Lung (tissue), 12 donors: Measurements from ENCODE around the gene TENM3. TPM values are rescaled to one million over a fixed set of nuclear protein-coding genes. Genes with fewer than 3 reads are reported as not detected.

ENCODE experiments used
- ATAC-seq: fragments of 200-7000 bp; cut with Tn5 transposase; one replicate; pipeline ENCODE4 v1.9.1; 2020; ENCODE audit warnings: moderate number of reproducible peaks; ENCODE audit not compliant: insufficient read depth, low FRiP score
- DNase-seq, 3 donors: peaks; one replicate each; pipeline ENCODE4 v3.0.0-alpha.2; 2013 to 2017
- H3K27ac ChIP-seq, 2 donors: one replicate each; pipeline ENCODE4 v1.5.1; 2013; ENCODE audit warnings: mild to moderate bottlenecking in 2 of 2, moderate library complexity in 2 of 2, control low read depth in 1 of 2, inconsistent platforms in 1 of 2, low read depth in 1 of 2, low read length in 1 of 2
- H3K27me3 ChIP-seq, 3 donors: one replicate each; pipeline ENCODE4 v1.5.1; 2013; ENCODE audit warnings: low read length in 2 of 3; ENCODE audit not compliant: control insufficient read depth in 3 of 3, insufficient read depth in 3 of 3
- H3K36me3 ChIP-seq, 4 donors: one replicate each; pipeline ENCODE4 v1.5.1; 2013; ENCODE audit warnings: low read length in 4 of 4, mild to moderate bottlenecking in 1 of 4, moderate library complexity in 1 of 4; ENCODE audit not compliant: control insufficient read depth in 4 of 4, insufficient read depth in 4 of 4
- H3K4me1 ChIP-seq, 5 donors: one replicate each; pipeline ENCODE4 v1.5.1; 2013; ENCODE audit warnings: low read length in 5 of 5, mild to moderate bottlenecking in 2 of 5, moderate library complexity in 1 of 5; ENCODE audit not compliant: control insufficient read depth in 5 of 5, insufficient read depth in 5 of 5
- H3K4me3 ChIP-seq: one replicate; pipeline ENCODE4 v1.5.1; 2013; ENCODE audit warnings: mild to moderate bottlenecking, control low read depth, moderate library complexity
- H3K9ac ChIP-seq, 2 donors: one replicate each; pipeline ENCODE4 v1.5.1; 2013; ENCODE audit warnings: low read length in 2 of 2, control low read depth in 1 of 2; ENCODE audit not compliant: insufficient read depth in 1 of 2
- H3K9me3 ChIP-seq, 4 donors: one replicate each; pipeline ENCODE4 v1.5.1; 2013; ENCODE audit warnings: low read length in 3 of 4, mild to moderate bottlenecking in 1 of 4, moderate library complexity in 1 of 4; ENCODE audit not compliant: control insufficient read depth in 4 of 4, insufficient read depth in 3 of 4
- CTCF ChIP-seq: IDR thresholded peaks from 2 replicates; pipeline ENCODE4 v1.5.1; 2012; ENCODE audit warnings: mild to moderate bottlenecking; ENCODE audit errors: control extremely low read depth, extremely low read depth
- WGBS, 2 donors: extraction: QIAGEN DNeasy Blood & Tissue Kit; methylation state at CpG; one replicate each; pipeline ENCODE4 v1.1.7; 2013; 5-methylcytosine and 5-hydroxymethylcytosine counted together
- polyA plus RNA-seq, 2 donors: library from polyadenylated mRNA; stranded (reverse); fragments of 200-250 nt; gene quantifications; one replicate each; pipeline ENCODE4 v1.2.1, GENCODE V29; 2013
- total RNA-seq, 2 donors: library from RNA; depleted of rRNA in 1 of 2; stranded (reverse); fragments of >200 nt in 1 of 2; gene quantifications; one replicate each; pipeline ENCODE4 v1.2.1, GENCODE V29; 2014 to 2021
- donor health status: control.
- donor health status: control.
- donor health status: Bipolar disorder and iron deficiency.
- donor health status: healthy.
- donor health status: DM: yes; HTN: yes; CAD: no.

TENM3 gene
- total and polyA plus RNA-seq, 4 donors = 0.14 to 5.3 (median 2.2) TPM

DNA sequence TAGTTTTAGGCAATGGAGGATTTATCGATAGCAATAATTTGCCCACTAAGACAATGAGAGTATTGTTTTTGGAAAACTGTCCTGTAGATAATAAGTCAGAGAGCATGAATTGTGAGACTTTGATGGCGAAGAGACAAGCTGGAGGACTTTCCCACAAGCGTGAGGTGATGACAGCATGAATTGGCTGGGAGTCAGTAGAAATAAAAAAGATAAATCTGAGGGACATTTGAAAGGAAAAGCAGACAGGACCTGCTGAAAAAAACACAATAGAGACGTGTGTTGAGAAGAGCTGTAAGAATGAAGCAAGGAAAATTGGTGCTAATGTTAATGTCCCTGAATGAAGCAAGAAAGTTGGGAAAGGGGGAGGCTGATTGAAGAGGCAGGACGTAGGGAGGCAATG is 440.5 kb downstream of the TENM3 start:
- H3K9me3 ChIP-seq = no peaks in the 10 kb centered on the region
- TF ChIP-seq CTCF = no peak
- WGBS, 2 donors = 60 to 73% methylated on average over 5 of the region's 5 CpGs
- H3K4me1 ChIP-seq = peaks cover 0 to 5% (median 0%) of the 10 kb centered on the region in 5 donors
- ATAC-seq (no peak), DNase-seq (peak in 1 of 3 donors; percentile 24)
- H3K36me3 ChIP-seq = no peaks in the 10 kb centered on the region
- peaks cover 0 to 4% (median 0%) of the 10 kb centered on the region in 3 donors for H3K27me3 ChIP-seq
- H3K9ac ChIP-seq = no peak overlapping the region
- H3K4me3 ChIP-seq = no peak overlapping the region
- H3K27ac ChIP-seq = no peak overlapping the region

GRCh38 chr4:182684796-182685195 is 441.6 kb downstream of the TENM3 start:
- H3K9me3 ChIP-seq = no peaks in the 10 kb centered on the region
- DNase-seq (no peak), ATAC-seq (no peak)
- no peak overlapping the region for H3K9ac ChIP-seq
- H3K4me1 ChIP-seq = peaks cover 0 to 5% (median 0%) of the 10 kb centered on the region in 5 donors
- H3K27ac ChIP-seq = no peak overlapping the region
- no peaks in the 10 kb centered on the region for H3K36me3 ChIP-seq
- TF ChIP-seq CTCF = no peak
- no peak overlapping the region for H3K4me3 ChIP-seq
- peaks cover 0 to 4% (median 0%) of the 10 kb centered on the region in 3 donors for H3K27me3 ChIP-seq

GRCh38 chr4:182688081-182688480 is 444.9 kb downstream of the TENM3 start:
- DNase-seq (no peak), ATAC-seq (no peak)
- 74 to 75% methylated on average over 14 of the region's 14 CpGs for WGBS, 2 donors
- no peak for TF ChIP-seq CTCF
- Histone ChIP-seq H3K9me3 (no peaks in the 10 kb centered on the region), H3K4me1 (peaks cover 0 to 5% (median 0%) of the 10 kb centered on the region in 5 donors), H3K9ac (no peak overlapping the region), H3K27ac (no peak overlapping the region), H3K4me3 (no peak overlapping the region), H3K27me3 (no peaks in the 10 kb centered on the region), H3K36me3 (no peaks in the 10 kb centered on the region)

- TF ChIP-seq CTCF = no peak
- DNase-seq (no peak), ATAC-seq (no peak)
- H3K9me3 ChIP-seq = peaks cover 0 to 2% (median 0%) of the 10 kb centered on the region in 4 donors
- H3K27me3 ChIP-seq = no peaks in the 10 kb centered on the region
- H3K9ac ChIP-seq = no peak overlapping the region
- no peak overlapping the region for H3K4me3 ChIP-seq
- no peak overlapping the region for H3K27ac ChIP-seq
- 89 to 91% methylated on average over 2 of the region's 2 CpGs for WGBS, 2 donors
- peaks cover 0 to 23% (median 0%) of the 10 kb centered on the region in 5 donors for H3K4me1 ChIP-seq
- no peaks in the 10 kb centered on the region for H3K36me3 ChIP-seq
These were observed 451.3 kb downstream of the TENM3 start for GRCh38 chr4:182694551-182694950.
